Endothelial cell of umbilical vein (primary cell): ENCODE results near the gene RBMS1. TPM values are rescaled to one million over a fixed set of nuclear protein-coding genes. Genes with fewer than 3 reads are reported as not detected.

Source experiments
- BruUV-seq: library from RNA; stranded (reverse); fragments of 400-500 nt; replicated peaks from 2 replicates; lab custom pipeline; 2021; lab: Mats Ljungman, UMichigan
- CTCF ChIA-PET: fragments of 300-600, 350-600 bp; sonication (Branson Sonifier 250); formaldehyde crosslinking; loops from one replicate; lab custom pipeline; 2021; ENCODE audit warnings: antibody characterized with exemption, inconsistent platforms; lab: Charles Lee
- POLR2A ChIA-PET: fragments of 300-600, 350-600 bp; sonication (Branson Sonifier 250); formaldehyde crosslinking; loops from one replicate; lab custom pipeline; 2021; ENCODE audit warnings: antibody characterized with exemption, inconsistent platforms; lab: Charles Lee
- DNase-seq: peaks from one replicate; pipeline ENCODE4 v3.0.0-alpha.2; 2011; ENCODE audit warnings: low read depth, low spot score
- FAIRE-seq: peaks from 2 replicates; lab custom pipeline; 2011; peaks lifted over from hg19 to GRCh38; lab: Jason Lieb, UNC
- H2AFZ ChIP-seq: 2 replicates; pipeline ENCODE4 v1.6.0; 2012; ENCODE audit warnings: low read depth, low read length, control low read depth, inconsistent platforms
- H3K27ac ChIP-seq: 2 replicates; pipeline ENCODE4 v1.5.1; 2011; ENCODE audit warnings: low read depth, mild to moderate bottlenecking, control low read depth, low read length, moderate library complexity; ENCODE audit not compliant: insufficient read depth
- H3K27me3 ChIP-seq, 2 experiments: 2 replicates each; pipeline versions ENCODE4 v1.6.0 to v1.6.1; 2011; ENCODE audit warnings: low read length in 2 of 2, mixed read lengths in 1 of 2; ENCODE audit not compliant: control insufficient read depth in 2 of 2, insufficient read depth in 2 of 2
- H3K36me3 ChIP-seq, 2 experiments: 2 replicates in 1 of 2; 3 replicates in 1 of 2; pipeline ENCODE4 v1.5.1; 2011; ENCODE audit warnings: low read length in 2 of 2, mild to moderate bottlenecking in 1 of 2, moderate library complexity in 1 of 2; ENCODE audit not compliant: control insufficient read depth in 2 of 2, insufficient read depth in 2 of 2; ENCODE audit errors: extremely low read depth in 1 of 2
- H3K4me1 ChIP-seq: 3 replicates; pipeline ENCODE4 v1.5.1; 2011; ENCODE audit warnings: mild to moderate bottlenecking, low read length; ENCODE audit not compliant: control insufficient read depth, insufficient read depth; ENCODE audit errors: extremely low read depth
- H3K4me2 ChIP-seq: 2 replicates; pipeline ENCODE4 v1.6.1; 2011; ENCODE audit warnings: low read length, control low read depth, mixed read lengths; ENCODE audit not compliant: insufficient read depth
- H3K4me3 ChIP-seq, 3 experiments: fragments of 200-600 bp in 1 of 3; sonication (generic), shearing (Covaris generic) in 1 of 3; replicated peaks in 1 of 3; 2 replicates each; pipeline ENCODE4 v1.5.1; 2011 to 2016; ENCODE audit warnings: control low read depth in 3 of 3, low read length in 3 of 3, mild to moderate bottlenecking in 2 of 3, inconsistent platforms in 1 of 3, low read depth in 1 of 3, moderate library complexity in 1 of 3; ENCODE audit not compliant: insufficient read depth in 1 of 3
- H3K79me2 ChIP-seq: 2 replicates; pipeline ENCODE4 v1.6.0; 2012; ENCODE audit warnings: low read length, inconsistent platforms; ENCODE audit not compliant: control insufficient read depth, insufficient read depth
- H3K9ac ChIP-seq: replicated peaks from 2 replicates; pipeline ENCODE3; 2011; ENCODE audit warnings: low read length, control low read depth; ENCODE audit not compliant: insufficient read depth; ENCODE audit errors: extremely low read depth
- H3K9me1 ChIP-seq: replicated peaks from 3 replicates; pipeline ENCODE4 v1.6.0; 2011; ENCODE audit warnings: mild to moderate bottlenecking, low read length; ENCODE audit not compliant: control insufficient read depth, insufficient read depth; ENCODE audit errors: extremely low read depth
- H3K9me3 ChIP-seq: replicated peaks from 2 replicates; pipeline ENCODE4 v1.5.1; 2012; ENCODE audit warnings: low read length, inconsistent platforms; ENCODE audit not compliant: control insufficient read depth, insufficient read depth
- H4K20me1 ChIP-seq: replicated peaks from 2 replicates; pipeline ENCODE3; 2011; ENCODE audit warnings: mild to moderate bottlenecking, low read length; ENCODE audit not compliant: control insufficient read depth, insufficient read depth; ENCODE audit errors: extremely low read depth
- EZH2 ChIP-seq: IDR thresholded peaks from 2 replicates; pipeline ENCODE4 v1.6.1; 2012; ENCODE audit warnings: borderline replicate concordance, low read depth, mild to moderate bottlenecking, moderate library complexity, low read length, inconsistent platforms; ENCODE audit not compliant: severe bottlenecking
- FOS ChIP-seq: IDR thresholded peaks from 2 replicates; pipeline ENCODE4 v1.6.1; 2011; ENCODE audit warnings: mild to moderate bottlenecking, low read length, moderate library complexity, borderline replicate concordance; ENCODE audit not compliant: insufficient read depth
- GATA2 ChIP-seq: IDR thresholded peaks from 2 replicates; pipeline ENCODE4 v1.7.0; 2011; ENCODE audit warnings: low read depth, mild to moderate bottlenecking, moderate library complexity, mixed read lengths, low read length; ENCODE audit not compliant: insufficient read length, insufficient read depth
- JUN ChIP-seq: IDR thresholded peaks from 2 replicates; pipeline ENCODE4 v1.6.1; 2011; ENCODE audit warnings: borderline replicate concordance, low read depth; ENCODE audit not compliant: insufficient read length, insufficient read depth
- MYC ChIP-seq: IDR thresholded peaks from one replicate; pipeline ENCODE4 v1.6.1; 2011; ENCODE audit warnings: mild to moderate bottlenecking, low read depth, low read length
- POLR2A ChIP-seq: IDR thresholded peaks from 2 replicates; pipeline ENCODE4 v1.6.1; 2012; ENCODE audit warnings: low read depth, mild to moderate bottlenecking, control low read depth, low read length
- POLR2AphosphoS5 ChIP-seq: IDR thresholded peaks from 2 replicates; pipeline ENCODE4 v1.6.1; 2012; ENCODE audit warnings: low read depth, mild to moderate bottlenecking, control low read depth, low read length, moderate library complexity; ENCODE audit not compliant: insufficient read depth
- dilution Hi-C: fragments of 300-500 bp; cut with MboI; formaldehyde crosslinking; loops from one replicate; pipeline ENCODE4 v1.15.0; 2019; ENCODE audit warnings: low sequenced_read_pairs; ENCODE audit not compliant: extremely low pct_ligation_motif_present
- intact Hi-C: fragments of 100-400 bp; cut with micrococcal nuclease; formaldehyde crosslinking; loops from one replicate; pipeline ENCODE4 v1.10.0; 2022
- polyA plus RNA-seq, 4 experiments: library from polyadenylated mRNA; depleted of rRNA in 3 of 4; stranded (reverse) in 3 of 4; unstranded in 1 of 4; fragments of >200 nt; gene quantifications; 2 replicates each; pipeline versions ENCODE4 v1.2.1 to v1.2.3, GENCODE V29; 2011 to 2012; ENCODE audit warnings: missing spikeins in 1 of 4
- total RNA-seq: library from RNA; stranded (reverse); gene quantifications from 2 replicates; pipeline ENCODE4 v1.2.3, GENCODE V29; 2021
- TF ChIP-seq, protein P1 (sequence below), 2 donors: IDR thresholded peaks; 1 replicate in 1 of 2; 2 replicates in 1 of 2; pipeline ENCODE4 v1.5.1; 2011; ENCODE audit warnings: low read length in 2 of 2, mild to moderate bottlenecking in 2 of 2, moderate library complexity in 2 of 2, control low read depth in 1 of 2, inconsistent platforms in 1 of 2, low read depth in 1 of 2; ENCODE audit not compliant: insufficient read depth in 1 of 2; ENCODE audit errors: extremely low read depth in 1 of 2
- TF ChIP-seq, protein P2 (sequence below): IDR thresholded peaks from 2 replicates; pipeline ENCODE4 v1.6.1; 2011; ENCODE audit not compliant: insufficient read depth, insufficient read length

Gene RBMS1
- total and polyA plus RNA-seq, 2 donors (not counting 3 experiments of a cell fraction or from before 2014, with no cell fraction given), result 60.0 to 93.3 TPM

DNA sequence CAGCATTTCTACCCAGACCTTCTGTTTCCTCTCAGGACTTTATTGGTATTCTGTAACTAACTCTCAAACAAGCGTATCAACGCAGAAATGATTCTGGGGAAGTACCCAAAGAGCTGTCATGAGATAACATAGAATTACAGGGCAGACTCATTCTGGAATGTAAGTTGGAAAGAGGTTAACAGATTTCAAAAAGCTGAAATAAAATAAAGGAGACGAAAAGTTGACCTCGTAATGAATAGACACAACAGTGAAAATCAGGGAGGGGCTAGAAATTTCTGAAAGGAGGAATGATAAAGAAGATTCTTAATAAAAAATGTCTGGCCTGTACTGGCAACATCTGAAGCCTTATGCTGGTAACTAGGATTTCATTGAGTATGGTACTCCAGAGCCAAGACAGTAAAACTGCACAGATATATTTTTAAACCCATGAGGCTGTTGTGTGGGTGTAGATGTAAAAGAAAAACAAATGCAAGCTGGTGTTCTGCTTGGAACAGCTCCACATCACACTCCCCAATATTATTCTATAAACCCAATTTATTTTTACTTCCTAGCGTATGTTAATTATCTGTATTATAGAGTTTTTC is 23.9 kb downstream of the RBMS1 start:
- H3K4me3 ChIP-seq, result no peak overlapping the region
- peaks cover 79% of the 10 kb centered on the region for H3K79me2 ChIP-seq
- no peaks in the 10 kb centered on the region for H3K27me3 ChIP-seq
- H3K36me3 ChIP-seq, result no peaks in the 10 kb centered on the region
- no peak overlapping the region for H3K4me2 ChIP-seq
- BruUV-seq, result no TSS peak
- no peak for TF ChIP-seq MYC
- TF ChIP-seq, protein P1, sequence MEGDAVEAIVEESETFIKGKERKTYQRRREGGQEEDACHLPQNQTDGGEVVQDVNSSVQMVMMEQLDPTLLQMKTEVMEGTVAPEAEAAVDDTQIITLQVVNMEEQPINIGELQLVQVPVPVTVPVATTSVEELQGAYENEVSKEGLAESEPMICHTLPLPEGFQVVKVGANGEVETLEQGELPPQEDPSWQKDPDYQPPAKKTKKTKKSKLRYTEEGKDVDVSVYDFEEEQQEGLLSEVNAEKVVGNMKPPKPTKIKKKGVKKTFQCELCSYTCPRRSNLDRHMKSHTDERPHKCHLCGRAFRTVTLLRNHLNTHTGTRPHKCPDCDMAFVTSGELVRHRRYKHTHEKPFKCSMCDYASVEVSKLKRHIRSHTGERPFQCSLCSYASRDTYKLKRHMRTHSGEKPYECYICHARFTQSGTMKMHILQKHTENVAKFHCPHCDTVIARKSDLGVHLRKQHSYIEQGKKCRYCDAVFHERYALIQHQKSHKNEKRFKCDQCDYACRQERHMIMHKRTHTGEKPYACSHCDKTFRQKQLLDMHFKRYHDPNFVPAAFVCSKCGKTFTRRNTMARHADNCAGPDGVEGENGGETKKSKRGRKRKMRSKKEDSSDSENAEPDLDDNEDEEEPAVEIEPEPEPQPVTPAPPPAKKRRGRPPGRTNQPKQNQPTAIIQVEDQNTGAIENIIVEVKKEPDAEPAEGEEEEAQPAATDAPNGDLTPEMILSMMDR (IDR thresholded peaks at IDR 0.05; ENCODE audit: extremely low read depth in 1 of 2, insufficient read depth in 1 of 2, low read depth in 1 of 2, low read length in 2 of 2), result no peak
- TF ChIP-seq, protein P2, sequence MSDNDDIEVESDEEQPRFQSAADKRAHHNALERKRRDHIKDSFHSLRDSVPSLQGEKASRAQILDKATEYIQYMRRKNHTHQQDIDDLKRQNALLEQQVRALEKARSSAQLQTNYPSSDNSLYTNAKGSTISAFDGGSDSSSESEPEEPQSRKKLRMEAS, result no peak
- no peak for TF ChIP-seq POLR2AphosphoS5
- no peak for TF ChIP-seq POLR2A
- dilution Hi-C loops, result no loop called here
- POLR2A ChIA-PET, result no interaction called here
- no peak overlapping the region for H2AFZ ChIP-seq
- no peaks in the 10 kb centered on the region for H3K9me3 ChIP-seq
- H3K4me1 ChIP-seq, result no peaks in the 10 kb centered on the region
- no peak overlapping the region for H3K9ac ChIP-seq
- intact Hi-C loops, result no loop called here
- CTCF ChIA-PET, result no interaction called here
- H3K27ac ChIP-seq, result no peak overlapping the region
- H4K20me1 ChIP-seq, result peaks cover 28% of the 10 kb centered on the region
- no peak for FAIRE-seq
- no peak for DNase-seq
- no peaks in the 10 kb centered on the region for H3K9me1 ChIP-seq

DNA sequence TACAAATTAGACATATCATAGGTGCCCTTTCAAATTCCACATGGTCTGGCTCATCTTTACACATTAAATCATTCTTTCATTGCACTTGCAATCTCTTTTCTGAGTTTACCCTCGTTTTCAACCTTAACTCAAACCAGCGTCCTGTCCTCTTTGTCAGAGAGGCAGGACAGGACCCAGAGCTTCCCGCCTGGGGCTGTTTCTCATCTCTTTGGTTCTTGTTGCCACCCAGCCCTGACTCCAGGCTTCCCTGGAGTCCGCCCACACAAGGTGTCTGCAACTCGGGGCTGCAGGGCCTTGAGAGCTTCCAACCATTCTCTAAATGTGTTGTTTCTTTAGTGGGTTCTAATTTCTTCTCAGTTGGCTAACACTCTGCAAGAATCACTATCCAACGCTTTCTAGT is 24.4 kb downstream of the RBMS1 start:
- no peak for FAIRE-seq
- Histone ChIP-seq H3K4me3 (no peak overlapping the region), H3K9me1 (no peaks in the 10 kb centered on the region), H3K36me3 (no peaks in the 10 kb centered on the region), H3K79me2 (peaks cover 79% of the 10 kb centered on the region), H3K27ac (no peak overlapping the region), H3K4me1 (no peaks in the 10 kb centered on the region), H3K9me3 (no peaks in the 10 kb centered on the region), H4K20me1 (peaks cover 25% of the 10 kb centered on the region), H3K9ac (no peak overlapping the region), H3K27me3 (no peaks in the 10 kb centered on the region), H2AFZ (no peak overlapping the region), H3K4me2 (no peak overlapping the region)
- TF ChIP-seq, protein P1 (IDR thresholded peaks at IDR 0.05; ENCODE audit: extremely low read depth in 1 of 2, insufficient read depth in 1 of 2, low read depth in 1 of 2, low read length in 2 of 2), result no peak
- TF ChIP-seq, protein P2, result no peak
- TF ChIP-seq MYC, result no peak
- TF ChIP-seq FOS, result no peak
- TF ChIP-seq POLR2AphosphoS5, result no peak
- no peak for TF ChIP-seq GATA2
- TF ChIP-seq POLR2A, result no peak
- no peak for TF ChIP-seq JUN
- no peak for TF ChIP-seq EZH2
- POLR2A ChIA-PET, result no interaction called here
- BruUV-seq, result no TSS peak
- intact Hi-C loops (no loop called here), dilution Hi-C loops (no loop called here)
- no peak for DNase-seq
- CTCF ChIA-PET, result no interaction called here
